ENCODE results near the gene LYSET.
A peak's percentile ranks its signal among the peaks of the same experiment; 100 is the strongest.
"Not testable (repeated sequence)": the region's sequence is repeated elsewhere in the genome, so short reads cannot be mapped to it uniquely, and the experiment has no call there.

LYSET gene

GRCh38 chr14:93169619-93170018 is 15.5 kb upstream of the LYSET start:
- not testable (repeated sequence) for DNase-seq

- not testable (repeated sequence) for DNase-seq
Observed at GRCh38 chr14:93170141-93170540, 15.0 kb upstream of the LYSET start.

- DNase-seq, result no peak
Observed at GRCh38 chr14:93171376-93171775, 13.7 kb upstream of the LYSET start.

GRCh38 chr14:93173943-93174395 is 11.1 kb upstream of the LYSET start:
- DNase-seq, result no peak

GRCh38 chr14:93174731-93175130 is 10.4 kb upstream of the LYSET start:
- not testable (repeated sequence) for DNase-seq

GRCh38 chr14:93175492-93175891 is 9.6 kb upstream of the LYSET start:
- no peak for DNase-seq

GRCh38 chr14:93183596-93184317 is 1.4 kb upstream of the LYSET start:
- DNase-seq, result no peak

GRCh38 chr14:93185349-93185720 is 218 bp downstream of the LYSET start:
- DNase-seq, result no peak

GRCh38 chr14:93186466-93186865 is 1.3 kb downstream of the LYSET start:
- no peak for DNase-seq

GRCh38 chr14:93186956-93187355 is 1.8 kb downstream of the LYSET start:
- DNase-seq, result no peak

GRCh38 chr14:93195316-93195999 is 10.3 kb downstream of the LYSET start:
- DNase-seq, result no peak

GRCh38 chr14:93199031-93199430 is 13.9 kb downstream of the LYSET start:
- DNase-seq, result no peak

- DNase-seq, result no peak
Observed at GRCh38 chr14:93200553-93200952, 15.4 kb downstream of the LYSET start.

GRCh38 chr14:93201155-93201704 is 16.1 kb downstream of the LYSET start:
- no peak for DNase-seq

GRCh38 chr14:93206793-93207467 is 21.8 kb downstream of the LYSET start, which contains the start of the genes GON7 and UBR7:
GON7 (minus strand) TSS chr14:93207065; CDS start chr14:93207037, 28 bp downstream.
UBR7 (plus strand) TSS chr14:93207256; CDS start chr14:93207292, 36 bp downstream.
- DNase-seq, result peak; percentile 82

GRCh38 chr14:93207468-93208308 is 22.6 kb downstream of the LYSET start:
- no peak for DNase-seq

GRCh38 chr14:93212432-93212831 is 27.3 kb downstream of the LYSET start:
- DNase-seq, result no peak

- no peak for DNase-seq
Observed at GRCh38 chr14:93214598-93214997, 29.5 kb downstream of the LYSET start.

GRCh38 chr14:93219103-93219726 is 34.1 kb downstream of the LYSET start:
- peak; percentile 9 for DNase-seq

GRCh38 chr14:93220509-93220908 is 35.4 kb downstream of the LYSET start:
- DNase-seq, result no peak

- no peak for DNase-seq
Observed at GRCh38 chr14:93223565-93223964, 38.4 kb downstream of the LYSET start.

GRCh38 chr14:93228550-93228949 is 43.4 kb downstream of the LYSET start:
- DNase-seq, result no peak

Data from activated effector memory CD4-positive, alpha-beta T cell treated with Interleukin-2 at 50 U/mL for 16 hours (primary cell).